CD1c-positive myeloid dendritic cell (primary cell): ENCODE data around the gene WDR62.

Experiments
- DNase-seq: peaks from one replicate; pipeline ENCODE4 v3.0.0-alpha.2; 2016; ENCODE audit errors: extremely low spot score

Gene WDR62

GRCh38 chr19:36079389-36079945 lies 24.8 kb downstream of the WDR62 start:
- DNase-seq, result no peak

- no peak for DNase-seq
These were observed 26.7 kb downstream of the WDR62 start for GRCh38 chr19:36081385-36081784.

- no peak for DNase-seq
These were observed 27.2 kb downstream of the WDR62 start for GRCh38 chr19:36081894-36082293.

GRCh38 chr19:36082916-36083315 lies 28.2 kb downstream of the WDR62 start:
- DNase-seq, result no peak

GRCh38 chr19:36084231-36085009 lies 29.7 kb downstream of the WDR62 start:
- no peak for DNase-seq

- DNase-seq, result no peak
These were observed 31.6 kb downstream of the WDR62 start for GRCh38 chr19:36086326-36086725.

GRCh38 chr19:36089847-36090246 lies 35.1 kb downstream of the WDR62 start:
- no peak for DNase-seq

- no peak for DNase-seq
These were observed 36.4 kb downstream of the WDR62 start for GRCh38 chr19:36090910-36091695.

- no peak for DNase-seq
These were observed 37.9 kb downstream of the WDR62 start for GRCh38 chr19:36092566-36092965.

GRCh38 chr19:36093146-36093662 lies 38.5 kb downstream of the WDR62 start:
- DNase-seq, result no peak

GRCh38 chr19:36093687-36094086 lies 39.0 kb downstream of the WDR62 start:
- no peak for DNase-seq

- no peak for DNase-seq
These were observed 42.3 kb downstream of the WDR62 start for GRCh38 chr19:36097036-36097435.

GRCh38 chr19:36099166-36099785 lies 44.6 kb downstream of the WDR62 start:
- no peak for DNase-seq

GRCh38 chr19:36100476-36100875 lies 45.8 kb downstream of the WDR62 start:
- DNase-seq, result no peak

- DNase-seq, result no peak
These were observed 47.0 kb downstream of the WDR62 start for GRCh38 chr19:36101550-36102327.

- DNase-seq, result no peak
These were observed 48.4 kb downstream of the WDR62 start for GRCh38 chr19:36103040-36103626.

GRCh38 chr19:36103842-36104552 lies 49.3 kb downstream of the WDR62 start:
- DNase-seq, result no peak

GRCh38 chr19:36106441-36106840 lies 51.7 kb downstream of the WDR62 start:
- no peak for DNase-seq

GRCh38 chr19:36106991-36107390 lies 52.3 kb downstream of the WDR62 start:
- no peak for DNase-seq

GRCh38 chr19:36108684-36109083 lies 54.0 kb downstream of the WDR62 start:
- DNase-seq, result no peak
